HL-60 (cell line): ENCODE data around the gene TOP1.

ENCODE experiments used
- DNase-seq, 2 experiments: peaks; one replicate each; pipeline ENCODE4 v3.0.0-alpha.2; 2010 to 2020; ENCODE audit warnings: low read depth in 1 of 2, low spot score in 1 of 2
- H3K27ac ChIP-seq: fragments of 250-450 bp; sonication (Bioruptor Pico); replicated peaks from 2 replicates; pipeline ENCODE4 v1.5.1; 2020; ENCODE audit warnings: mild to moderate bottlenecking, moderate library complexity
- H3K27me3 ChIP-seq: fragments of 250-450 bp; sonication (Bioruptor Pico); 2 replicates; pipeline ENCODE4 v1.5.1; 2021; ENCODE audit warnings: mild to moderate bottlenecking, moderate library complexity; ENCODE audit not compliant: insufficient read depth, poor library complexity, severe bottlenecking
- H3K4me3 ChIP-seq: replicated peaks from 2 replicates; pipeline ENCODE4 v1.5.1; 2011; ENCODE audit warnings: mild to moderate bottlenecking, control low read depth, low read length; ENCODE audit not compliant: insufficient read depth
- GABPA ChIP-seq: IDR thresholded peaks from 2 replicates; pipeline ENCODE4 v1.6.1; 2012; ENCODE audit warnings: low read depth
- POLR2AphosphoS5 ChIP-seq: IDR thresholded peaks from 2 replicates; pipeline ENCODE4 v1.6.1; 2012; ENCODE audit warnings: low read depth
- SPI1 ChIP-seq: IDR thresholded peaks from 2 replicates; pipeline ENCODE4 v1.6.1; 2012; ENCODE audit warnings: low read depth, mild to moderate bottlenecking, borderline replicate concordance
- TF ChIP-seq, protein P1 (sequence below): IDR thresholded peaks from 2 replicates; pipeline ENCODE4 v1.6.1; 2012; ENCODE audit warnings: low read depth; ENCODE audit not compliant: insufficient replicate concordance
- TF ChIP-seq, protein P2 (sequence below): IDR thresholded peaks from one replicate; pipeline ENCODE4 v1.5.1; 2011; ENCODE audit warnings: low read length, control low read depth, inconsistent platforms; ENCODE audit not compliant: insufficient read depth

TOP1 gene

DNA sequence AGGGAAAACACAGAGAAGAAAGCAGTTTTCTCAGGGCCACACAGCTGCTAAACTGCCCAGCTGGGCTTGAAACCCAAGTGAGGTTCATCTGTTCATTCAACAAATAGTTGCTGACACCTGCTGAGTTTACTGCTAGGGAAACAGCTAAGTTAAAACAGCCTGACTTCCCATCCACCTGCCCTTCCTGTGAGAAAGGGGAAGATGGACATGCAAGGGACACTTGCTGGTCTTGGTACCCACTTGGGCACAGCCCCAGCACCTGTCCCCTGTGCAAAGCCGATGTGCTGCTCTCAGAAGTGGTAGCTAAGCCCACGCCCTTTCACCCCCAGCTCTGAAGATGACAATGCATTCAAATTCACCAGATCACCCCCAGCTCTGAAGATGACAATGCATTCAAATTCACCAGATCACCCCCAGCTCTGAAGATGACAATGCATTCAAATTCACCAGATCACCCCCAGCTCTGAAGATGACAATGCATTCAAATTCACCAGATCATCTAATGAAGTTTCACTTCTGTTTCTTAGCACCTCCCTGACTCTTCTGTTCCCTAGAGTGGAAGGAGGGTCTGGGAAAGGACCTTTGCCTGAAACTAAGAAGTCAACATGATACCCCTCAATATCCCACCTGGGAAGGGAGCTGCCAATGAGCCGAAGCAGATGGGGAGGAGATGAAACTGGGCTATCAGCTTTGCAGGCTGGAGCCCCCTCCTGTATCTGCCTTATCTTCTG, 46.0 kb upstream of the TOP1 start:
- H3K4me3 ChIP-seq: no peak overlapping the region
- TF ChIP-seq POLR2AphosphoS5 (no peak), SPI1 (no peak), GABPA (no peak)
- TF ChIP-seq, protein P1, sequence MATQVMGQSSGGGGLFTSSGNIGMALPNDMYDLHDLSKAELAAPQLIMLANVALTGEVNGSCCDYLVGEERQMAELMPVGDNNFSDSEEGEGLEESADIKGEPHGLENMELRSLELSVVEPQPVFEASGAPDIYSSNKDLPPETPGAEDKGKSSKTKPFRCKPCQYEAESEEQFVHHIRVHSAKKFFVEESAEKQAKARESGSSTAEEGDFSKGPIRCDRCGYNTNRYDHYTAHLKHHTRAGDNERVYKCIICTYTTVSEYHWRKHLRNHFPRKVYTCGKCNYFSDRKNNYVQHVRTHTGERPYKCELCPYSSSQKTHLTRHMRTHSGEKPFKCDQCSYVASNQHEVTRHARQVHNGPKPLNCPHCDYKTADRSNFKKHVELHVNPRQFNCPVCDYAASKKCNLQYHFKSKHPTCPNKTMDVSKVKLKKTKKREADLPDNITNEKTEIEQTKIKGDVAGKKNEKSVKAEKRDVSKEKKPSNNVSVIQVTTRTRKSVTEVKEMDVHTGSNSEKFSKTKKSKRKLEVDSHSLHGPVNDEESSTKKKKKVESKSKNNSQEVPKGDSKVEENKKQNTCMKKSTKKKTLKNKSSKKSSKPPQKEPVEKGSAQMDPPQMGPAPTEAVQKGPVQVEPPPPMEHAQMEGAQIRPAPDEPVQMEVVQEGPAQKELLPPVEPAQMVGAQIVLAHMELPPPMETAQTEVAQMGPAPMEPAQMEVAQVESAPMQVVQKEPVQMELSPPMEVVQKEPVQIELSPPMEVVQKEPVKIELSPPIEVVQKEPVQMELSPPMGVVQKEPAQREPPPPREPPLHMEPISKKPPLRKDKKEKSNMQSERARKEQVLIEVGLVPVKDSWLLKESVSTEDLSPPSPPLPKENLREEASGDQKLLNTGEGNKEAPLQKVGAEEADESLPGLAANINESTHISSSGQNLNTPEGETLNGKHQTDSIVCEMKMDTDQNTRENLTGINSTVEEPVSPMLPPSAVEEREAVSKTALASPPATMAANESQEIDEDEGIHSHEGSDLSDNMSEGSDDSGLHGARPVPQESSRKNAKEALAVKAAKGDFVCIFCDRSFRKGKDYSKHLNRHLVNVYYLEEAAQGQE: no peak
- TF ChIP-seq, protein P2, sequence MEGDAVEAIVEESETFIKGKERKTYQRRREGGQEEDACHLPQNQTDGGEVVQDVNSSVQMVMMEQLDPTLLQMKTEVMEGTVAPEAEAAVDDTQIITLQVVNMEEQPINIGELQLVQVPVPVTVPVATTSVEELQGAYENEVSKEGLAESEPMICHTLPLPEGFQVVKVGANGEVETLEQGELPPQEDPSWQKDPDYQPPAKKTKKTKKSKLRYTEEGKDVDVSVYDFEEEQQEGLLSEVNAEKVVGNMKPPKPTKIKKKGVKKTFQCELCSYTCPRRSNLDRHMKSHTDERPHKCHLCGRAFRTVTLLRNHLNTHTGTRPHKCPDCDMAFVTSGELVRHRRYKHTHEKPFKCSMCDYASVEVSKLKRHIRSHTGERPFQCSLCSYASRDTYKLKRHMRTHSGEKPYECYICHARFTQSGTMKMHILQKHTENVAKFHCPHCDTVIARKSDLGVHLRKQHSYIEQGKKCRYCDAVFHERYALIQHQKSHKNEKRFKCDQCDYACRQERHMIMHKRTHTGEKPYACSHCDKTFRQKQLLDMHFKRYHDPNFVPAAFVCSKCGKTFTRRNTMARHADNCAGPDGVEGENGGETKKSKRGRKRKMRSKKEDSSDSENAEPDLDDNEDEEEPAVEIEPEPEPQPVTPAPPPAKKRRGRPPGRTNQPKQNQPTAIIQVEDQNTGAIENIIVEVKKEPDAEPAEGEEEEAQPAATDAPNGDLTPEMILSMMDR: no peak
- no peak overlapping the region for H3K27ac ChIP-seq
- DNase-seq: no peak
- H3K27me3 ChIP-seq: no peaks in the 10 kb centered on the region

DNA sequence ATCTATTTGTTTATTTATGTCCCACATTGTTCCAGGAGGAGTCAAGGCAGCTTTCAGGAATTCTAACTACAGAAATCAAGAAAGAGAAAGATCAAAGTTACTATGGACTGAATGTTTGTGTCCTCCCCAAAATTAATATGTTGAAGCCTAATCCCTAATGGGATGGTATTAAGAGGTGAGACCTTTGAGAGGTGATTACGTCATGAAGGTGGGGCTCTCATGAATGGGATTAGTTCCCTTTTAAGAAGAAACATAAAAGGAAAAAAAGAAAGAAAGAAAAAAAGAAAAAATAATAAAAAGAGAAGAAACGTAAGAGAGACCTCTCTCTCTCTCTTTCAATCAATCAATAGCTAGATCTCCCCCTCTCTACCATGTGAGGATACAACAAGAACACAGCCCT, 44.7 kb upstream of the TOP1 start:
- H3K4me3 ChIP-seq: no peak overlapping the region
- no peak for DNase-seq
- no peaks in the 10 kb centered on the region for H3K27me3 ChIP-seq
- TF ChIP-seq POLR2AphosphoS5 (no peak), GABPA (no peak), SPI1 (no peak)
- TF ChIP-seq, protein P1: no peak
- TF ChIP-seq, protein P2: no peak
- H3K27ac ChIP-seq: no peak overlapping the region

DNA sequence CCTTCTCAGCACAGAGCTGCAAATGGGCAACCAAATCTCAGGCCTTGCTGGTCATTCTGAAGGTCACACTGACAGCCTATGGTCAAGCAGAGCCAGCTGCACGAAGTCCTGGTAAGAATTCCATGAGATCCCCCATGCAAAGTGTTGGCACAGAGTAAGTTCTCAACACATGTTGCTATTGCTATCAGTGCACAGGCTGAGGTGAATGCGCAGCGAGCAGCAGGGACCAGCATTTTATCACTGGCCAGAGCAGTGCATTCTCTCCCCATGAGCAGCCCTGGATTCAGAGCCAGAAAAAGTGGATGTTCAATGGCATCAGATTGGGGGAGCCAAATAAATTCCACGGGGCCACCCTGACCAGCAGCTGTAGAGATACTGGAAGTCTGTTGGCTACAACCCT, 44.1 kb upstream of the TOP1 start:
- Histone ChIP-seq H3K4me3 (no peak overlapping the region), H3K27me3 (no peaks in the 10 kb centered on the region), H3K27ac (no peak overlapping the region)
- no peak for DNase-seq
- TF ChIP-seq GABPA: no peak
- no peak for TF ChIP-seq POLR2AphosphoS5
- TF ChIP-seq, protein P2: no peak
- TF ChIP-seq, protein P1: no peak
- TF ChIP-seq SPI1: no peak
